Measurements from ENCODE around the gene ALS2. TPM values are rescaled to one million over a fixed set of nuclear protein-coding genes. Genes with fewer than 3 reads are reported as not detected.

Gene ALS2
- total RNA-seq, 1 donor from 2014 or later = 39.3 TPM

Small RNA genes lying within 50 kb of the gene (small RNA-seq; reads per million reads assigned to genes)
- gene RF00019 (ENCODE audit: low replicate concordance) (not detected), gene UBE2V1P11 (ENCODE audit: low replicate concordance) (not detected)

Other genes starting within 250 kb of the ALS2 start
- gene TMEM237, start 137.4 kb downstream of the ALS2 start, total RNA-seq = 21.9 TPM
- 0.25 TPM for gene MPP4, start 82.3 kb downstream of the ALS2 start, total RNA-seq
- under 0.01 TPM for gene CDK15, start 25.6 kb upstream of the ALS2 start, total RNA-seq

Measured in temporal lobe (tissue), 2 donors.